ENCODE measurements around the gene CTNNA3. TPM values are rescaled to one million over a fixed set of nuclear protein-coding genes. Genes with fewer than 3 reads are reported as not detected.

Gene CTNNA3
- total and polyA plus RNA-seq, 7 donors: 0.85 to 66.2 (median 28.1) TPM

DNA sequence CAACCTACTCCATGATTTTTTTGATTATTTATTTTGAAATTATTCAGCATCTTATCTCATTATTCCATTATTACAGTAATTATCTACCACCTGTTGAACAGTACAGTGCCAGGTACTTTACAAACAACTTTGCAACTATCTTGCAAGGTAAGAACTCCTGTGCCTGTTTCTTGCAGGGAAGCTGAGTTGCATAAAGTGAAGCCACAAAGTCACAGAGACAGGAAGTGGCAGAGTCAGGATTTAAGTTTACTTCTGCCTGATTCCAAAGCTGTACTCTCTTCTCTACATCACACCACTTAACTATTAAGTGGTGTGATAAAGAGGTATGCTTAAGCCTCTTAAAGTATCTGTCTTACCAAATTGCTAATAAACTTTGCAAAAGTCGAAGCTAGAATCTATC is 690.0 kb downstream of the CTNNA3 start:
- no peak for DNase-seq
- H3K9me3 ChIP-seq: no peaks in the 10 kb centered on the region
- 83 to 93% (median 90%) methylated on average over 1 of the region's 1 CpG for WGBS, 3 donors
- H3K4me3 ChIP-seq: no peak overlapping the region
- no peaks in the 10 kb centered on the region for H3K27me3 ChIP-seq (ENCODE audit: insufficient read depth in 3 of 3, low read length in 2 of 3)
- ATAC-seq: no peak
- no peaks in the 10 kb centered on the region for H3K4me1 ChIP-seq
- no peaks in the 10 kb centered on the region for H3K36me3 ChIP-seq (ENCODE audit: insufficient read depth in 1 of 2, low read depth in 1 of 2)
- TF ChIP-seq, protein P1, sequence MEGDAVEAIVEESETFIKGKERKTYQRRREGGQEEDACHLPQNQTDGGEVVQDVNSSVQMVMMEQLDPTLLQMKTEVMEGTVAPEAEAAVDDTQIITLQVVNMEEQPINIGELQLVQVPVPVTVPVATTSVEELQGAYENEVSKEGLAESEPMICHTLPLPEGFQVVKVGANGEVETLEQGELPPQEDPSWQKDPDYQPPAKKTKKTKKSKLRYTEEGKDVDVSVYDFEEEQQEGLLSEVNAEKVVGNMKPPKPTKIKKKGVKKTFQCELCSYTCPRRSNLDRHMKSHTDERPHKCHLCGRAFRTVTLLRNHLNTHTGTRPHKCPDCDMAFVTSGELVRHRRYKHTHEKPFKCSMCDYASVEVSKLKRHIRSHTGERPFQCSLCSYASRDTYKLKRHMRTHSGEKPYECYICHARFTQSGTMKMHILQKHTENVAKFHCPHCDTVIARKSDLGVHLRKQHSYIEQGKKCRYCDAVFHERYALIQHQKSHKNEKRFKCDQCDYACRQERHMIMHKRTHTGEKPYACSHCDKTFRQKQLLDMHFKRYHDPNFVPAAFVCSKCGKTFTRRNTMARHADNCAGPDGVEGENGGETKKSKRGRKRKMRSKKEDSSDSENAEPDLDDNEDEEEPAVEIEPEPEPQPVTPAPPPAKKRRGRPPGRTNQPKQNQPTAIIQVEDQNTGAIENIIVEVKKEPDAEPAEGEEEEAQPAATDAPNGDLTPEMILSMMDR (IDR thresholded peaks at IDR 0.05): no peak
- no peak overlapping the region for H3K27ac ChIP-seq
- intact Hi-C loops (cut with DNase I): no loop called here

DNA sequence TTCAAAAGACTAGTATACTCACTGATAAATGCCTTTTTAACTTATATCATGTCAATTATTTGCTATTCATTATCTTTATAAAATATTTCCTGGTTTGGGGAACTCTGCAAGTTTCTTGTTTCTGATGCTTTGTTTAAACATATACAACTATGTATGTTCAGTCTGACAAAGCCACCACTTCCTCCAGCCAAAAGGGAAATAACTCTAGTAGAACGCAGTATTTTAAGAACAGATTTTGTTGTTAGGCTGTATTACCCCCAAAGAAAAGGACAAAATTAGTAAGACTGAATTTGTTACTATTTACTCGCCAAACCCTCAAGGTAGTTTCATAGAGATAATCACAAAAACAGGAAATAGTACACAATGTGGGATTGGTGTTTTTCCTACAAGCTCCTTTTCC is 691.3 kb downstream of the CTNNA3 start:
- intact Hi-C loops (cut with DNase I): no loop called here
- ATAC-seq (no peak), DNase-seq (no peak)
- Histone ChIP-seq H3K4me1 (no peaks in the 10 kb centered on the region), H3K4me3 (no peak overlapping the region), H3K27me3 (ENCODE audit: insufficient read depth in 3 of 3, low read length in 2 of 3) (no peaks in the 10 kb centered on the region), H3K9me3 (no peaks in the 10 kb centered on the region), H3K27ac (no peak overlapping the region), H3K36me3 (ENCODE audit: insufficient read depth in 1 of 2, low read depth in 1 of 2) (no peaks in the 10 kb centered on the region)
- WGBS, 3 donors: 74 to 83% (median 79%) methylated on average over 2 of the region's 2 CpGs
- TF ChIP-seq, protein P1 (IDR thresholded peaks at IDR 0.05): no peak

DNA sequence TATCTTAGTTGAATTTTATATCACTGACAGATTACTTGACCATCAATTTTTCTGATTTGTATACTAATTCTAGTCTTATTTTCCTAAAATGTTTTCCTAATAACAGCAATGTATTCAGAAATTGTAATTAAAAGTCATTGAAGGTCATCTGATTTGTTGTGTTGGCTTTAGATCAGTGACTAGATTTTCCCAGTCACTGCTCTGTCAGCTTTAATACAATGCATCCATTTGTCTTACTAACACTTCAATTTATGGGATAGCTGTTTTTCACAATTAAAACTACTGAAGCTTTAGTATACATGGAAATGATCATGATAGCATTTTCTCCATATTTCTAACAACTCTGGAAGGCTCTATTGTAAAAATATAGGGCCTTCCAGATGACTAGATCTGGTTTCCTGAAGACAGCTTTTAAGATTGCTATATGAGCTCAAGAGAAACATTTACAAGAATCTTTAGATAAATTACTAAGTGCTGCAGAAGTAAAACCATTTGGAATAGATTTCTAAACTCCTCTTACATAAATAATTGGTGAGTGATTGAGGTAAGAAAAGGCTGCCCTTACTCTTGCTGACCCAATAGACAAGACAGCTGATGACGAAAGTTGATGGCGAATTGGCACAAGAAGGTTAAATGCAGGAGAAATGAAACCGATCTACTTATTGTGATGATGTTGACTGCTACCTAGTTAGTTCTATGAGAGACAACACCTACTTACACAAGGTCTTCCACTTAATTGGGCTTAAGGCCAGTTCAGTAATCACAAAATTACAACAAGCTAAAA is 696.0 kb downstream of the CTNNA3 start:
- no peak overlapping the region for H3K27ac ChIP-seq
- TF ChIP-seq, protein P1 (IDR thresholded peaks at IDR 0.05): no peak
- ATAC-seq (no peak), DNase-seq (no peak)
- no peaks in the 10 kb centered on the region for H3K36me3 ChIP-seq (ENCODE audit: insufficient read depth in 1 of 2, low read depth in 1 of 2)
- H3K4me3 ChIP-seq: no peak overlapping the region
- no peaks in the 10 kb centered on the region for H3K9me3 ChIP-seq
- H3K27me3 ChIP-seq (ENCODE audit: insufficient read depth in 3 of 3, low read length in 2 of 3): no peaks in the 10 kb centered on the region
- intact Hi-C loops (cut with DNase I): no loop called here
- 94 to 96% (median 96%) methylated on average over 3 of the region's 3 CpGs for WGBS, 3 donors
- H3K4me1 ChIP-seq: no peaks in the 10 kb centered on the region

DNA sequence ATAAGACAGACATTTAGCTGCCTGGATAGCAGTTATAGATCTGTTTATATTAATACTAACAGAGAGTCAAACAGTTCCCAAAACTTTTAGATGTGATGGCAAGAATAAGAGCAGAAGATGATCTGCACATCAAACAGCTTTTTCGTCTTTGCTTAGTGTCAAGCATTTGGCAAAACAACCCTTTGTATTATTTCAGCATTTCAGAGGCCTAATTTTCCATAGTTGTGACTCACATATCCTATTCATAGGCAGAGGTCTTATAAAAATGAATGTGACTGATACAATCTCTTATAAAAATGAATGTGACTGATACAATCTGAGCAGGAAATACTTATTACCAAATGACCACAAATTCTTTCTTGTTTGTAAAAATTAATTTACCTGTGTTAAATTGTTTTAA is 699.0 kb downstream of the CTNNA3 start:
- no peak overlapping the region for H3K4me3 ChIP-seq
- no peaks in the 10 kb centered on the region for H3K9me3 ChIP-seq
- H3K36me3 ChIP-seq (ENCODE audit: insufficient read depth in 1 of 2, low read depth in 1 of 2): no peaks in the 10 kb centered on the region
- H3K27ac ChIP-seq: no peak overlapping the region
- no peaks in the 10 kb centered on the region for H3K4me1 ChIP-seq
- H3K27me3 ChIP-seq (ENCODE audit: insufficient read depth in 3 of 3, low read length in 2 of 3): no peaks in the 10 kb centered on the region
- DNase-seq (no peak), ATAC-seq (no peak)
- intact Hi-C loops (cut with DNase I): no loop called here
- TF ChIP-seq, protein P1 (IDR thresholded peaks at IDR 0.05): no peak
- 49 to 72% (median 56%) methylated on average over 1 of the region's 1 CpG for WGBS, 3 donors

All from psoas muscle (tissue), 8 donors.